ENCODE data around the gene C17orf67.

GRCh38 chr17:56752263-56752836 is 81.4 kb downstream of the C17orf67 start:
- TF ChIP-seq CTCF (IDR thresholded peaks at IDR 0.05) (no peak), POLR2A (IDR thresholded peaks at IDR 0.05) (no peak), POLR2AphosphoS5 (IDR thresholded peaks at IDR 0.05) (no peak), EP300 (IDR thresholded peaks at IDR 0.05; ENCODE audit: low read depth) (no peak)
